AG09319 (cell line): ENCODE measurements around the gene ABCB4.

Source experiments
- DNase-seq: peaks from one replicate; pipeline ENCODE4 v3.0.0-alpha.2; 2010; ENCODE audit warnings: low read depth; ENCODE audit errors: extremely low read depth
- CTCF ChIP-seq: IDR thresholded peaks from 2 replicates; pipeline ENCODE4 v1.5.1; 2011; ENCODE audit warnings: low read depth, mild to moderate bottlenecking, inconsistent platforms, low read length, moderate library complexity

Gene ABCB4

GRCh38 chr7:87459941-87460340, 15.5 kb downstream of the ABCB4 start:
- no peak for DNase-seq
- TF ChIP-seq CTCF, result no peak

- DNase-seq, result no peak
- no peak for TF ChIP-seq CTCF
Measured at GRCh38 chr7:87458148-87458547, 17.3 kb downstream of the ABCB4 start.

- DNase-seq, result no peak
- no peak for TF ChIP-seq CTCF
Measured at GRCh38 chr7:87456247-87456646, 19.2 kb downstream of the ABCB4 start.

GRCh38 chr7:87452279-87452678, 23.2 kb downstream of the ABCB4 start:
- TF ChIP-seq CTCF, result no peak
- no peak for DNase-seq

GRCh38 chr7:87451187-87451586, 24.3 kb downstream of the ABCB4 start:
- DNase-seq, result no peak
- no peak for TF ChIP-seq CTCF

- no peak for TF ChIP-seq CTCF
- no peak for DNase-seq
Measured at GRCh38 chr7:87450706-87451105, 24.8 kb downstream of the ABCB4 start.

GRCh38 chr7:87448388-87448787, 27.1 kb downstream of the ABCB4 start:
- TF ChIP-seq CTCF, result no peak
- DNase-seq, result no peak
